K562 (cell line): ENCODE measurements around the gene TNPO3. TPM values are rescaled to one million over a fixed set of nuclear protein-coding genes. Genes with fewer than 3 reads are reported as not detected.

Experiments used
- CBX8 ChIP-seq: fragments of 200-600 bp; sonication (generic); IDR thresholded peaks from 2 replicates; pipeline ENCODE4 v1.6.1; 2012; ENCODE audit warnings: borderline replicate concordance, mixed run types, low read depth, mild to moderate bottlenecking, moderate library complexity, mixed read lengths, low read length, control low read depth, inconsistent platforms; ENCODE audit not compliant: poor library complexity, severe bottlenecking; ENCODE audit errors: extremely low read depth
- CCNT2 ChIP-seq: IDR thresholded peaks from 2 replicates; pipeline ENCODE4 v1.6.1; 2011; ENCODE audit warnings: borderline replicate concordance, low read depth, mild to moderate bottlenecking, moderate library complexity, mixed read lengths, low read length; ENCODE audit not compliant: insufficient read length; ENCODE audit errors: extremely low read depth
- GTF2E2 ChIP-seq: fragments of 200-800 bp; sonication (Bioruptor generic); IDR thresholded peaks from 2 replicates; pipeline ENCODE4 v1.6.1; 2016; ENCODE audit warnings: missing genetic modification characterization, missing compliant biosample characterization
- SIN3A ChIP-seq, 2 experiments: fragments of 150-350 bp in 1 of 2; IDR thresholded peaks; 2 replicates each; pipeline ENCODE4 v1.6.1; 2011 to 2016; ENCODE audit warnings: borderline replicate concordance in 2 of 2, low read depth in 2 of 2, low read length in 2 of 2, mild to moderate bottlenecking in 2 of 2, moderate library complexity in 2 of 2; ENCODE audit not compliant: control insufficient read depth in 1 of 2
- polyA plus RNA-seq, 8 experiments: library from polyadenylated mRNA; depleted of rRNA in 4 of 8; stranded (reverse) in 5 of 8; unstranded in 3 of 8; fragments of >200 nt; fragmentation: Nextera tagmentation in 2 of 8; fragmentation: Illumina TruSeq in 1 of 8; extraction: Ambion mirVana in 2 of 8; extraction: Trizol in 1 of 8; gene quantifications; 2 replicates each; pipeline versions ENCODE4 v1.2.1 to v1.2.3, GENCODE V29; 2011 to 2014; ENCODE audit warnings: inconsistent platforms in 1 of 8, missing spikeins in 1 of 8
- total RNA-seq, 7 experiments: library from RNA; depleted of rRNA in 6 of 7; stranded (reverse); fragments of >200 nt in 6 of 7; fragmentation: Illumina TruSeq in 2 of 7; extraction: Trizol in 2 of 7; gene quantifications; 2 replicates each; pipeline versions ENCODE4 v1.2.1 to v1.2.3, GENCODE V29; 2011 to 2021; ENCODE audit warnings: low replicate concordance in 1 of 7
- TF ChIP-seq, protein P1 (sequence below), 2 experiments: fragments of 450-650 bp; IDR thresholded peaks; 2 replicates each; pipeline ENCODE4 v1.6.1; 2016; ENCODE audit warnings: mild to moderate bottlenecking in 2 of 2, borderline replicate concordance in 1 of 2, low read depth in 1 of 2, moderate library complexity in 1 of 2
- TF ChIP-seq, protein P2 (sequence below): sonication (generic); formaldehyde crosslinking; IDR thresholded peaks from 2 replicates; pipeline ENCODE4 v1.8.0; 2022; ENCODE audit warnings: mild to moderate bottlenecking, missing genetic modification reagents

TNPO3 gene
- total and polyA plus RNA-seq, 9 of the 15 experiments (the other 6 are each of a cell fraction or from before 2014, with no cell fraction given): 35.8 to 125 (median 110) TPM

GRCh38 chr7:129100827-129101166 is 45.9 kb upstream of the TNPO3 start (continued):
- TF ChIP-seq, protein P1, sequence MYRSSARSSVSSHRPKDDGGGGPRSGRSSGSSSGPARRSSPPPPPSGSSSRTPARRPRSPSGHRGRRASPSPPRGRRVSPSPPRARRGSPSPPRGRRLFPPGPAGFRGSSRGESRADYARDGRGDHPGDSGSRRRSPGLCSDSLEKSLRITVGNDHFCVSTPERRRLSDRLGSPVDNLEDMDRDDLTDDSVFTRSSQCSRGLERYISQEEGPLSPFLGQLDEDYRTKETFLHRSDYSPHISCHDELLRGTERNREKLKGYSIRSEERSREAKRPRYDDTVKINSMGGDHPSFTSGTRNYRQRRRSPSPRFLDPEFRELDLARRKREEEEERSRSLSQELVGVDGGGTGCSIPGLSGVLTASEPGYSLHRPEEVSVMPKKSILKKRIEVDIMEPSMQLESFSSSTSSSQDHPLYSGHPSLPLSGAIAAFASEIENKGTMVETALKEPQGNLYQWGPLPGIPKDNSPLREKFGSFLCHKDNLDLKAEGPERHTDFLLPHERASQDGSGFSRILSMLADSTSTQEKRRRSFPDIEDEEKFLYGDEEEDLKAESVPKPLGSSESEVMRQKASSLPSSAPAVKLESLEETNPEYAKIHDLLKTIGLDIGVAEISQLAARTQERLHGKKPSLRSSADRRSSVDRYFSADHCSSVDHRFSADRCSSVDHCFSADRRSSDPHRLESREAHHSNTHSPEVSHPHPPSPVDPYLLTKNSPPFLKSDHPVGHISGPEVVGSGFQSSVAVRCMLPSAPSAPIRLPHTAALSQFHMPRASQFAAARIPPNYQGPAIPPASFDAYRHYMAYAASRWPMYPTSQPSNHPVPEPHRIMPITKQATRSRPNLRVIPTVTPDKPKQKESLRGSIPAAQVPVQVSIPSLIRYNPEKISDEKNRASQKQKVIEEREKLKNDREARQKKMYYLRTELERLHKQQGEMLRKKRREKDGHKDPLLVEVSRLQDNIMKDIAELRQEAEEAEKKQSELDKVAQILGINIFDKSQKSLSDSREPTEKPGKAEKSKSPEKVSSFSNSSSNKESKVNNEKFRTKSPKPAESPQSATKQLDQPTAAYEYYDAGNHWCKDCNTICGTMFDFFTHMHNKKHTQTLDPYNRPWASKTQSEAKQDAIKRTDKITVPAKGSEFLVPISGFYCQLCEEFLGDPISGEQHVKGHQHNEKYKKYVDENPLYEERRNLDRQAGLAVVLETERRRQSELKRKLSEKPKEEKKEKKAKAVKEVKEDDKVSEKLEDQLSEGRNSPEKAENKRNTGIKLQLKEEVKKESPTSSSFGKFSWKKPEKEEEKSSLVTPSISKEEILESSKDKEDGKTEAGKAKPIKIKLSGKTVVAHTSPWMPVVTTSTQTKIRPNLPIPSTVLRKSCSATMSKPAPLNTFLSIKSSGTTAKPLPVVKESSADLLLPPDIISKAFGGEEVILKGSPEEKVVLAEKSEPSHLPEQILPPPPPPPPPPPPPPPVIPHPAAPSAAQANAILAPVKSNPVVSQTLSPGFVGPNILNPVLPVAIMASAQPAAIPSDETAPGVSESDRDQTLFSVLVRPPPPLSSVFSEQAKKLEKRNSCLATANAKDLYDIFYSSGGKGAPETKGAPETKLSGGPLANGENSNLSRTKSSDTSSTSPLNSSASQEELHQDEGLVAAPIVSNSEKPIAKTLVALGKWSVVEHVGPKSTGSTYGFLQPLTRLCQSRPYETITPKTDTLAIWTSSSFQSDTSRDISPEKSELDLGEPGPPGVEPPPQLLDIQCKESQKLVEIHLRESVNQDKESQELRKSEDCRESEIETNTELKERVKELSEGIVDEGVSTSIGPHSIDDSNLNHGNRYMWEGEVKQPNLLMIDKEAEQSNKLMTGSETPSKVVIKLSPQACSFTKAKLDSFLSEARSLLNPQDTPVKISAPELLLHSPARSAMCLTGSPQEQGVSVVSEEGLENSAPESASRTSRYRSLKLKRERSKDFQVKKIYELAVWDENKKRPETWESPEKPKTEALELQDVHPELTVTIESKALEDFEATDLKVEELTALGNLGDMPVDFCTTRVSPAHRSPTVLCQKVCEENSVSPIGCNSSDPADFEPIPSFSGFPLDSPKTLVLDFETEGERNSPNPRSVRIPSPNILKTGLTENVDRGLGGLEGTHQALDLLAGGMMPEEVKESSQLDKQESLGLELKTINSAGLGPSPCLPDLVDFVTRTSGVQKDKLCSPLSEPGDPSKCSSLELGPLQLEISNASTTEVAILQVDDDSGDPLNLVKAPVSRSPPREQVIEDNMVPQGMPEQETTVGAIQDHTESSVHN (IDR thresholded peaks at IDR 0.05; ENCODE audit: borderline replicate concordance in 1 of 2, low read depth in 1 of 2): no peak
- TF ChIP-seq CBX8 (no peak), CCNT2 (no peak), GTF2E2 (no peak), SIN3A (IDR thresholded peaks at IDR 0.05; ENCODE audit: borderline replicate concordance in 2 of 2, control insufficient read depth in 1 of 2, low read depth in 2 of 2, low read length in 2 of 2) (no peak)
- TF ChIP-seq, protein P2, sequence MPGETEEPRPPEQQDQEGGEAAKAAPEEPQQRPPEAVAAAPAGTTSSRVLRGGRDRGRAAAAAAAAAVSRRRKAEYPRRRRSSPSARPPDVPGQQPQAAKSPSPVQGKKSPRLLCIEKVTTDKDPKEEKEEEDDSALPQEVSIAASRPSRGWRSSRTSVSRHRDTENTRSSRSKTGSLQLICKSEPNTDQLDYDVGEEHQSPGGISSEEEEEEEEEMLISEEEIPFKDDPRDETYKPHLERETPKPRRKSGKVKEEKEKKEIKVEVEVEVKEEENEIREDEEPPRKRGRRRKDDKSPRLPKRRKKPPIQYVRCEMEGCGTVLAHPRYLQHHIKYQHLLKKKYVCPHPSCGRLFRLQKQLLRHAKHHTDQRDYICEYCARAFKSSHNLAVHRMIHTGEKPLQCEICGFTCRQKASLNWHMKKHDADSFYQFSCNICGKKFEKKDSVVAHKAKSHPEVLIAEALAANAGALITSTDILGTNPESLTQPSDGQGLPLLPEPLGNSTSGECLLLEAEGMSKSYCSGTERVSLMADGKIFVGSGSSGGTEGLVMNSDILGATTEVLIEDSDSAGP: no peak
- TF ChIP-seq, all 486 proteins: peak for 1
